ENCODE data around the gene CDK14. TPM values are rescaled to one million over a fixed set of nuclear protein-coding genes. Genes with fewer than 3 reads are reported as not detected.

The CDK14 gene
- total RNA-seq, 1 donor = 44.8 TPM

GRCh38 chr7:91187061-91187460 is 590.9 kb downstream of the CDK14 start:
- TF ChIP-seq CTCF (IDR thresholded peaks at IDR 0.05; ENCODE audit: insufficient read depth, low read length) = no peak
- H3K4me3 ChIP-seq (ENCODE audit: low read depth, low read length) = no peak overlapping the region
- no peak for DNase-seq (ENCODE audit: low read depth)

- no peak for TF ChIP-seq CTCF (IDR thresholded peaks at IDR 0.05; ENCODE audit: insufficient read depth, low read length)
- no peak for DNase-seq (ENCODE audit: low read depth)
- no peak overlapping the region for H3K4me3 ChIP-seq (ENCODE audit: low read depth, low read length)
Measured at GRCh38 chr7:91191771-91192170, 595.6 kb downstream of the CDK14 start.

GRCh38 chr7:91193141-91193540 is 597.0 kb downstream of the CDK14 start:
- H3K4me3 ChIP-seq (ENCODE audit: low read depth, low read length) = no peak overlapping the region
- TF ChIP-seq CTCF (IDR thresholded peaks at IDR 0.05; ENCODE audit: insufficient read depth, low read length) = no peak
- DNase-seq (ENCODE audit: low read depth) = peak; percentile 56

GRCh38 chr7:91194841-91195240 is 598.7 kb downstream of the CDK14 start:
- no peak for DNase-seq (ENCODE audit: low read depth)
- H3K4me3 ChIP-seq (ENCODE audit: low read depth, low read length) = no peak overlapping the region
- no peak for TF ChIP-seq CTCF (IDR thresholded peaks at IDR 0.05; ENCODE audit: insufficient read depth, low read length)

- TF ChIP-seq CTCF (IDR thresholded peaks at IDR 0.05; ENCODE audit: insufficient read depth, low read length) = no peak
- no peak overlapping the region for H3K4me3 ChIP-seq (ENCODE audit: low read depth, low read length)
- DNase-seq (ENCODE audit: low read depth) = no peak
Measured at GRCh38 chr7:91196058-91196457, 599.9 kb downstream of the CDK14 start.

GRCh38 chr7:91198371-91198770 is 602.2 kb downstream of the CDK14 start:
- H3K4me3 ChIP-seq (ENCODE audit: low read depth, low read length) = no peak overlapping the region
- no peak for DNase-seq (ENCODE audit: low read depth)

More at GRCh38 chr7:91198371-91198770, 602.2 kb downstream of the CDK14 start:
- no peak for TF ChIP-seq CTCF (IDR thresholded peaks at IDR 0.05; ENCODE audit: insufficient read depth, low read length)
